ENCODE data around the gene MAEA. TPM values are rescaled to one million over a fixed set of nuclear protein-coding genes. Genes with fewer than 3 reads are reported as not detected.
A peak's percentile ranks its signal among the peaks of the same experiment; 100 is the strongest.

The MAEA gene
- total RNA-seq, 1 donor from 2014 or later, result 38.2 TPM

DNA sequence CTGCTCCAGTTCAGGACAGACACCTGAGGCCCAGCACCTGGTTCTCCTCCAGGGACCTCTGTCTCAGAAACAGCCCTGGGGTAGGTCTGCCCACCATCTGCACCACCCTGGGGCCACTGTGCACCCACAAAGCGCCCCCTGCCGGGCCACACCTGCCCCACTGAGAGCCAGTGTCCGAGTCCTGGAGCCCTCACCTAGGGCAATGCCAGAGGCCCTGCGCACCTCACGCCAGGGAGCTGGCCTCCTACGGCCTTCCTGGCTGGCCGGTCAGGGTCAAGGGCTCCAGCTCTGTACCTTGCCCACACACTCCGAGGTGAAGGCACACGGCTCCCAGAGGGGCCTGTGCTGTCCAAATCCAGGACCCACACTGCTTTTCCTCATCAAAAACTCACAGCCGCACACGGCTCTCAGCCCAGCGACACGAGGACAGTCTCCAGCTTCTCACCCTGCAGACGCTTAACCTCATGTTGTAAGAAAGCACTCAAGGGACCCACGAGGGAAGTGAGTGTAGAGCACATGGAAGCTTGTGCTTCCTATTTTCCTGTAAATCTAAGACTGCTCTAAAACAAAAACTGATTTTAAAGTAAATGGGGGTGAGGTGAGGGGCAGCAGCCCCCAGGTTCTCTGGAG, 46.1 kb upstream of the MAEA start:
- Histone ChIP-seq H3K27me3 (no peaks in the 10 kb centered on the region), H3K36me3 (no peaks in the 10 kb centered on the region), H3K27ac (no peak overlapping the region), H3F3A (ENCODE audit: low read depth) (no peaks in the 10 kb centered on the region), H3K4me3 (no peak overlapping the region), H3K79me2 (ENCODE audit: low read depth) (peaks cover 94% of the 10 kb centered on the region), H3K4me1 (peaks cover 10% of the 10 kb centered on the region), H3K9me3 (ENCODE audit: low read depth) (no peaks in the 10 kb centered on the region), H4K20me1 (ENCODE audit: low read depth) (peaks cover 86% of the 10 kb centered on the region), H3K4me2 (no peak overlapping the region), H2AFZ (replicated peaks) (no peak overlapping the region), H3K9ac (no peak overlapping the region)
- no peak overlapping the region for H3K27ac Mint-ChIP-seq
- no peak for DNase-seq (ENCODE audit: low spot score)
- H3K27me3 Mint-ChIP-seq (ENCODE audit: insufficient read depth, low read depth), result peaks cover 11% of the 10 kb centered on the region
- no peaks in the 10 kb centered on the region for H3K9me3 Mint-ChIP-seq
- TF ChIP-seq CTCF (IDR thresholded peaks at IDR 0.05), result no peak
- peaks cover 20% of the 10 kb centered on the region for H3K36me3 Mint-ChIP-seq
- H3K4me3 Mint-ChIP-seq, result no peak overlapping the region
- peaks cover 15% of the 10 kb centered on the region for H3K4me1 Mint-ChIP-seq

DNA sequence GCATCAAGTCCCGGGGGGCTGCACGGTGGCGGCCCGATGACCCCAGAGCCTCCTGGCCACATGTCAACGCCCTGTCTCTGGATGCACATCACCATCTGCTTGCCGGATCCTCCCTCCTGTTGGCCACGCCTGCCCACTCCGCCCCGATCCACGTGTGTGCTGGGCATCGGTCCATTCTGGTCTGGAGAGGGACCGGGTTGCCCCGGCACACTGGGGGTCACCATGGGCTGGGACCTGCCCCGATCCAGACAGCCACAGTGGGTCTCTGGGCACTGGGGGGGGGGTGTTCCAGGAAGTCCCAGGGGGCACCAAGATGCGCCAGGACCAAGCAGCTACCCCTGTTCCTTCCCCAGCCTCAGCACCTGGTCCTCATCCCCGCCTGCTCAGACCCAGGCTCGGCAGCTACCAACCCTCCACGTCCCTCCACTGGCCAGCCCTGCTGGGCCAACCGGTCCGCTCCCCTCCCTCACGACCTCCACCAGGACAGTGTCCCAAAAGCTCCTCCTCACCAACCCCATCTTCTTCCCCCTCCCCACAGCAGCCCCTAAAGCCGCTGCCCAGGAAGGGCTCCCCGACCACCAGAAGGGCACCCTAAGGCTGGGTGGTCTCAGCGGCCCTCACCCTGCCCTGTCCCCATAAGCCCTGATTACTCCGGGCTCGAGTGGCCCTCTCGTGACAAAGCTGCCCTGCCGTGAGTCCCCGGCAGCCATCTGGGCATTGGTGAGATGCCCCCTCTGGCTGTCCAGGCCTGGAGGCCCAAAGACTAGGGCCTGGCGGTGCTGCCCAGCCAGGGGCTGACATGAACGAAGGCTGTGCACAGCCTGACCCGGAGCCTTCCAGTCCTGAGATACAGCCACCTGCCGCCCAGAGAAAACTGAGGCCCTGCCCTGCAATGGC, 45.4 kb upstream of the MAEA start:
- H3K4me2 ChIP-seq, result no peak overlapping the region
- no peaks in the 10 kb centered on the region for H3K36me3 ChIP-seq
- H3F3A ChIP-seq (ENCODE audit: low read depth), result no peaks in the 10 kb centered on the region
- H3K4me1 ChIP-seq, result peaks cover 10% of the 10 kb centered on the region
- TF ChIP-seq EZH2 (IDR thresholded peaks at IDR 0.05) (no peak), CTCF (IDR thresholded peaks at IDR 0.05) (no peak), EZH2phosphoT487 (IDR thresholded peaks at IDR 0.05) (no peak)
- no peak for DNase-seq (ENCODE audit: low spot score)
- no peak overlapping the region for H3K27ac ChIP-seq
- no peaks in the 10 kb centered on the region for H3K9me3 Mint-ChIP-seq
- peaks cover 15% of the 10 kb centered on the region for H3K4me1 Mint-ChIP-seq
- peak overlapping the region; percentile 58 for H3K4me3 Mint-ChIP-seq
- H3K36me3 Mint-ChIP-seq, result peaks cover 15% of the 10 kb centered on the region
- no peak overlapping the region for H3K27ac Mint-ChIP-seq
- H3K9ac ChIP-seq, result no peak overlapping the region
- no peaks in the 10 kb centered on the region for H3K27me3 ChIP-seq
- no peak overlapping the region for H2AFZ ChIP-seq (replicated peaks)
- H3K9me3 ChIP-seq (ENCODE audit: low read depth), result no peaks in the 10 kb centered on the region
- H3K4me3 ChIP-seq, result no peak overlapping the region
- peaks cover 79% of the 10 kb centered on the region for H4K20me1 ChIP-seq (ENCODE audit: low read depth)
- peaks cover 86% of the 10 kb centered on the region for H3K79me2 ChIP-seq (ENCODE audit: low read depth)
- H3K27me3 Mint-ChIP-seq (ENCODE audit: insufficient read depth, low read depth), result peaks cover 11% of the 10 kb centered on the region

- H3K4me1 ChIP-seq, result peaks cover 10% of the 10 kb centered on the region
- H3F3A ChIP-seq (ENCODE audit: low read depth), result no peaks in the 10 kb centered on the region
- TF ChIP-seq CTCF (IDR thresholded peaks at IDR 0.05) (no peak), EZH2phosphoT487 (IDR thresholded peaks at IDR 0.05) (no peak), EZH2 (IDR thresholded peaks at IDR 0.05) (no peak)
- peaks cover 73% of the 10 kb centered on the region for H4K20me1 ChIP-seq (ENCODE audit: low read depth)
- no peak overlapping the region for H3K27ac ChIP-seq
- Mint-ChIP-seq H3K4me3 (peak overlapping the region; percentile 58), H3K27ac (peak overlapping the region; percentile 60), H3K27me3 (ENCODE audit: insufficient read depth, low read depth) (peaks cover 13% of the 10 kb centered on the region), H3K36me3 (peaks cover 12% of the 10 kb centered on the region), H3K9me3 (peaks cover under 1% of the 10 kb centered on the region), H3K4me1 (peaks cover 17% of the 10 kb centered on the region)
- H3K9me3 ChIP-seq (ENCODE audit: low read depth), result no peaks in the 10 kb centered on the region
- no peak overlapping the region for H3K4me2 ChIP-seq
- H3K4me3 ChIP-seq, result no peak overlapping the region
- H3K27me3 ChIP-seq, result no peaks in the 10 kb centered on the region
- no peak overlapping the region for H2AFZ ChIP-seq (replicated peaks)
- no peak overlapping the region for H3K9ac ChIP-seq
- H3K79me2 ChIP-seq (ENCODE audit: low read depth), result peaks cover 80% of the 10 kb centered on the region
- H3K36me3 ChIP-seq, result no peaks in the 10 kb centered on the region
- DNase-seq (ENCODE audit: low spot score), result no peak
Observed at GRCh38 chr4:1244978-1245471, 44.7 kb upstream of the MAEA start.
